HG03442 (cell line): ENCODE data around the gene SYCE3.
A peak's percentile ranks its signal among the peaks of the same experiment; 100 is the strongest.

Experiments used
- ATAC-seq: cut with Tn5 transposase; IDR thresholded peaks from one replicate; pipeline ENCODE4 v1.9.1; 2021; ENCODE audit warnings: mild to moderate bottlenecking, moderate library complexity; ENCODE audit not compliant: unreplicated experiment

Gene SYCE3

GRCh38 chr22:50600967-50601668, 38.4 kb upstream of the SYCE3 start:
- ATAC-seq = no peak

GRCh38 chr22:50600538-50600937, 37.8 kb upstream of the SYCE3 start, which contains the start of gene MAPK8IP2:
Gene MAPK8IP2 (plus strand): TSS chr22:50600793. CDS start chr22:50600819, 26 bp downstream.
- no peak for ATAC-seq

GRCh38 chr22:50599816-50600455, 37.2 kb upstream of the SYCE3 start:
- ATAC-seq = no peak

GRCh38 chr22:50597097-50597496, 34.4 kb upstream of the SYCE3 start:
- no peak for ATAC-seq

GRCh38 chr22:50595189-50595588, 32.5 kb upstream of the SYCE3 start:
- no peak for ATAC-seq

GRCh38 chr22:50587407-50587806, 24.7 kb upstream of the SYCE3 start:
- no peak for ATAC-seq

- ATAC-seq = no peak
Observed at GRCh38 chr22:50586416-50586815, 23.7 kb upstream of the SYCE3 start.

- no peak for ATAC-seq
Observed at GRCh38 chr22:50585781-50586180, 23.1 kb upstream of the SYCE3 start.

- no peak for ATAC-seq
Observed at GRCh38 chr22:50585238-50585637, 22.5 kb upstream of the SYCE3 start.

GRCh38 chr22:50584106-50585096, 21.7 kb upstream of the SYCE3 start:
- no peak for ATAC-seq

GRCh38 chr22:50583294-50583861, 20.7 kb upstream of the SYCE3 start:
- ATAC-seq = peak; percentile 7

GRCh38 chr22:50582493-50583293, 20.0 kb upstream of the SYCE3 start, which contains the start of gene CHKB:
Gene CHKB (minus strand): TSS chr22:50582849. CDS start chr22:50582781, 68 bp downstream.
- ATAC-seq = peak; percentile 91

GRCh38 chr22:50581950-50582492, 19.3 kb upstream of the SYCE3 start:
- ATAC-seq = peak; percentile 17

- no peak for ATAC-seq
Observed at GRCh38 chr22:50581031-50581949, 18.6 kb upstream of the SYCE3 start.

GRCh38 chr22:50579752-50580151, 17.0 kb upstream of the SYCE3 start:
- no peak for ATAC-seq

GRCh38 chr22:50578776-50579310, 16.1 kb upstream of the SYCE3 start:
- ATAC-seq = no peak

- ATAC-seq = no peak
Observed at GRCh38 chr22:50577987-50578775, 15.5 kb upstream of the SYCE3 start, which contains the start of gene CPT1B. Gene CPT1B (minus strand): TSS chr22:50578427. CDS start chr22:50577915, 512 bp downstream.

GRCh38 chr22:50577697-50577986, 14.9 kb upstream of the SYCE3 start:
- ATAC-seq = no peak
